IMR-90 (cell line): ENCODE data around the gene MGLL. TPM values are rescaled to one million over a fixed set of nuclear protein-coding genes. Genes with fewer than 3 reads are reported as not detected.

Source experiments
- ATAC-seq: fragments of 200-7000 bp; cut with Tn5 transposase; 2 replicates; pipeline ENCODE4 v1.9.1; 2020; ENCODE audit warnings: low read depth, mild to moderate bottlenecking, moderate library complexity
- BruUV-seq: library from RNA; stranded (reverse); fragments of 400-500 nt; replicated peaks from 2 replicates; lab custom pipeline; 2021; lab: Mats Ljungman, UMichigan
- CTCF ChIA-PET: fragments of 300-600 bp; formaldehyde crosslinking; extraction: SDS; loops from one replicate; lab custom pipeline; 2021; ENCODE audit warnings: antibody characterized with exemption; lab: Yijun Ruan, JAX
- POLR2A ChIA-PET: fragments of 300-600 bp; sonication (Branson Sonifier 250); formaldehyde crosslinking; loops from one replicate; lab custom pipeline; 2022; ENCODE audit warnings: antibody characterized with exemption; ENCODE audit not compliant: unreplicated experiment; lab: Charles Lee
- DNase-seq: peaks from one replicate; pipeline ENCODE4 v3.0.0; 2013
- H2AFZ ChIP-seq: replicated peaks from 2 replicates; pipeline ENCODE3; 2013; ENCODE audit warnings: low read length, mild to moderate bottlenecking; ENCODE audit not compliant: poor library complexity
- H2AK5ac ChIP-seq: 2 replicates; pipeline ENCODE4 v1.6.1; 2013; ENCODE audit warnings: low read depth, low read length, inconsistent platforms
- H2AK9ac ChIP-seq: replicated peaks from 2 replicates; pipeline ENCODE3; 2013; ENCODE audit warnings: mild to moderate bottlenecking, low read depth, low read length, moderate library complexity; ENCODE audit not compliant: poor library complexity
- H2BK120ac ChIP-seq: 2 replicates; pipeline ENCODE4 v1.6.1; 2013; ENCODE audit warnings: low read depth, low read length, inconsistent platforms
- H2BK15ac ChIP-seq: 3 replicates; pipeline ENCODE4 v1.6.1; 2013; ENCODE audit warnings: low read depth, low read length, inconsistent platforms
- H2BK20ac ChIP-seq: 2 replicates; pipeline ENCODE4 v1.6.1; 2013; ENCODE audit warnings: low read depth, mild to moderate bottlenecking, inconsistent platforms, low read length, moderate library complexity
- H2BK5ac ChIP-seq: 2 replicates; pipeline ENCODE4 v1.6.1; 2013; ENCODE audit warnings: mild to moderate bottlenecking, low read depth, low read length, inconsistent platforms; ENCODE audit not compliant: poor library complexity, severe bottlenecking
- H3K14ac ChIP-seq: replicated peaks from 2 replicates; pipeline ENCODE4 v1.6.1; 2013; ENCODE audit warnings: low read depth, low read length, inconsistent platforms
- H3K18ac ChIP-seq: 2 replicates; pipeline ENCODE4 v1.6.1; 2013; ENCODE audit warnings: low read depth, low read length, control low read depth
- H3K23ac ChIP-seq: 2 replicates; pipeline ENCODE4 v1.6.1; 2013; ENCODE audit warnings: low read depth, low read length, inconsistent platforms
- H3K27ac ChIP-seq: 2 replicates; pipeline ENCODE4 v1.5.1; 2013; ENCODE audit warnings: mild to moderate bottlenecking, control low read depth, low read length; ENCODE audit not compliant: insufficient read depth
- H3K27me3 ChIP-seq: 2 replicates; pipeline ENCODE4 v1.6.1; 2013; ENCODE audit warnings: low read length; ENCODE audit not compliant: control insufficient read depth, insufficient read depth
- H3K36me3 ChIP-seq: 2 replicates; pipeline ENCODE4 v1.6.1; 2013; ENCODE audit warnings: low read length, mixed read lengths; ENCODE audit not compliant: control insufficient read depth, insufficient read depth
- H3K4ac ChIP-seq: 2 replicates; pipeline ENCODE4 v1.6.1; 2013; ENCODE audit warnings: low read depth, low read length, inconsistent platforms
- H3K4me1 ChIP-seq: 2 replicates; pipeline ENCODE4 v1.6.1; 2013; ENCODE audit warnings: low read length, mixed read lengths; ENCODE audit not compliant: control insufficient read depth, insufficient read depth
- H3K4me2 ChIP-seq: 2 replicates; pipeline ENCODE4 v1.6.1; 2013; ENCODE audit warnings: low read depth, mild to moderate bottlenecking, control low read depth, low read length, moderate library complexity
- H3K4me3 ChIP-seq: 2 replicates; pipeline ENCODE4 v1.5.1; 2013; ENCODE audit warnings: low read depth, mild to moderate bottlenecking, control low read depth, low read length, moderate library complexity; ENCODE audit not compliant: insufficient read depth
- H3K56ac ChIP-seq: 2 replicates; pipeline ENCODE4 v1.6.1; 2013; ENCODE audit warnings: low read length, inconsistent platforms; ENCODE audit not compliant: insufficient read depth; ENCODE audit errors: extremely low read depth
- H3K79me1 ChIP-seq, 2 experiments: 2 replicates each; pipeline ENCODE4 v1.6.1; 2013; ENCODE audit warnings: low read length in 2 of 2, inconsistent platforms in 1 of 2, low read depth in 1 of 2
- H3K9ac ChIP-seq: 2 replicates; pipeline ENCODE4 v1.6.1; 2013; ENCODE audit warnings: low read depth, low read length, control low read depth
- H3K9me1 ChIP-seq: 2 replicates; pipeline ENCODE4 v1.6.1; 2013; ENCODE audit warnings: low read length, inconsistent platforms; ENCODE audit not compliant: insufficient read depth
- H3K9me3 ChIP-seq: 2 replicates; pipeline ENCODE4 v1.6.1; 2013; ENCODE audit warnings: low read length; ENCODE audit not compliant: control insufficient read depth, insufficient read depth
- H4K20me1 ChIP-seq: 2 replicates; pipeline ENCODE4 v1.6.1; 2013; ENCODE audit warnings: low read length, inconsistent platforms; ENCODE audit not compliant: insufficient read depth
- H4K5ac ChIP-seq: 2 replicates; pipeline ENCODE4 v1.6.1; 2013; ENCODE audit warnings: mild to moderate bottlenecking, low read depth, low read length, control low read depth
- H4K8ac ChIP-seq, 2 experiments: 2 replicates each; pipeline ENCODE4 v1.6.1; 2013; ENCODE audit warnings: low read depth in 2 of 2, low read length in 2 of 2, control low read depth in 1 of 2, inconsistent platforms in 1 of 2
- H4K91ac ChIP-seq: 2 replicates; pipeline ENCODE4 v1.6.1; 2013; ENCODE audit warnings: low read depth, low read length, inconsistent platforms; ENCODE audit not compliant: insufficient read depth
- BHLHE40 ChIP-seq: fragments of 150-350 bp; IDR thresholded peaks from 2 replicates; pipeline ENCODE4 v1.6.1; 2016; ENCODE audit warnings: mild to moderate bottlenecking, low read depth, low read length
- CHD1 ChIP-seq: IDR thresholded peaks from 2 replicates; pipeline ENCODE4 v1.6.1; 2012; ENCODE audit warnings: low read depth, low read length, improper control_type of control experiment
- CTCF ChIP-seq: conservative IDR thresholded peaks from 2 replicates; pipeline ENCODE4 v1.5.1; 2012; ENCODE audit warnings: mild to moderate bottlenecking, low read depth, low read length, improper control_type of control experiment
- ELK1 ChIP-seq: fragments of 150-350 bp; IDR thresholded peaks from 2 replicates; pipeline ENCODE4 v1.6.1; 2016; ENCODE audit warnings: low read depth, mild to moderate bottlenecking, low read length, moderate library complexity, borderline replicate concordance
- MXI1 ChIP-seq: IDR thresholded peaks from 2 replicates; pipeline ENCODE4 v1.6.1; 2012; ENCODE audit warnings: low read depth, mild to moderate bottlenecking, low read length, moderate library complexity, borderline replicate concordance
- WGBS, 2 experiments: methylation state at CpG; one replicate each; pipeline versions ENCODE4 v1.1.5 to v1.1.7; 2013; ENCODE audit warnings: missing lambda C conversion rate in 2 of 2; ENCODE audit not compliant: insufficient read length in 1 of 2; ENCODE audit errors: extremely low coverage in 2 of 2; 5-methylcytosine and 5-hydroxymethylcytosine counted together
- dilution Hi-C: fragments of 300-500 bp; cut with HindIII; formaldehyde crosslinking; loops from one replicate; pipeline ENCODE4 v1.14.3; 2018; ENCODE audit warnings: low sequenced_read_pairs; ENCODE audit not compliant: unreplicated experiment
- in situ Hi-C: fragments of 300-500 bp; cut with MboI; formaldehyde crosslinking; loops from 3 replicates; pipeline ENCODE4 v1.14.3; 2019; ENCODE audit warnings: low sequenced_read_pairs, inconsistent platforms, mixed read lengths
- intact Hi-C: fragments of 100-400 bp; cut with micrococcal nuclease; formaldehyde crosslinking; loops from 2 replicates; pipeline ENCODE4 v1.10.0; 2022
- polyA plus RNA-seq, 3 experiments: library from polyadenylated mRNA; depleted of rRNA; stranded (reverse); fragments of >200 nt; gene quantifications; 2 replicates each; pipeline ENCODE4 v1.2.3, GENCODE V29; 2012; ENCODE audit warnings: low replicate concordance in 1 of 3
- total RNA-seq: library from RNA; depleted of rRNA; stranded (reverse); fragments of >200 nt; gene quantifications from 2 replicates; pipeline ENCODE4 v1.2.3, GENCODE V29; 2012
- TF ChIP-seq, protein P1 (sequence below): fragments of 150-350 bp; IDR thresholded peaks from 2 replicates; pipeline ENCODE4 v1.6.1; 2017; ENCODE audit warnings: mild to moderate bottlenecking, antibody characterized with exemption, low read length, low read depth

MGLL gene
- total and polyA plus RNA-seq, 2 of the 4 experiments (the other 2 are of a cell fraction): 23.7 to 60.6 TPM

DNA sequence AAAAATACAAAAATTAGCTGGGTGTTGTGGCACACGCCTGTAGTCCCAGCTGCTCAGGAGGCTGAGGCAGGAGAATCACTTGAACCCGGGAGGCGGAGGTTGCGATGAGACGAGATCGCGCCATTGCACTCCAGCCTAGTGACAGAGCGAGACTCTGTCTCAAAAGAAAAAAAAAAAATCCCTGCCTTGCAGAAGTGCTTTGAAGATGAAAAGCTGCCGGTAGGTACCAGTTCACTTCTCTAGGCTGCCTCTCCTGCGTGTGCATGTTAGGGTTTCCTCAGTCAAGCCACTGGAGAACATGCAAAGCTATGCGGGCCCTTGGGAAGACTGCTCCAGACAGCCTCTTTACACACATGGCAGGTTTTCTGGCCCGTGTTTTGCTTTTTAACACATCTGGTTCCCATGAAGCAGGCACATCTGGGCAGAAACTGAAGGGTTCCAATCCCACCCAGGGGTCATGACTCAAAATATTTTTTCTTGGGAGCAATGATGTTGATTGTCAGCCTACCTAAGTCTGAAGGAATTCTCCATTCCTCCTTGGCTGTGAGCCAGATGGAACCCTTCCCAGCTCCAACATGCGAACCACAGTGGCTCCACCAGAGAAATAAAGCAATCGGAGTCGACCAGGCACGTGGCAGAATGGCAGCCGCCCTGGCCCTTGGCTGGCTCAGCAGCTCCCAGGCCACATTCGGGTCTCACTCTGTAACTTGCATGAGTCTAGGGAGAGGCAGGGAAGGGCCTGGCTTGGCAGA is 29.6 kb downstream of the MGLL start:
- H3K27ac ChIP-seq: peak overlapping the region; percentile 99
- H3K36me3 ChIP-seq: peaks cover 6% of the 10 kb centered on the region; the same call in 1 of the 2 replicates
- ChIA-PET POLR2A (no interaction called here), CTCF (interaction anchor here (0.7 to 1.0 kb wide), 2 partner anchors 33 to 140 kb away, joined by 3 read pairs; no protein-coding TSS in a partner anchor)
- peak overlapping the region; percentile 100 for H4K91ac ChIP-seq
- H3K14ac ChIP-seq: peak overlapping the region; percentile 41
- H3K23ac ChIP-seq: peak overlapping the region; percentile 98; the same call in 1 of the 2 replicates
- H3K4me2 ChIP-seq: no peak overlapping the region
- dilution Hi-C loops (no loop called here), in situ Hi-C loops (no loop called here), intact Hi-C loops (no loop called here)
- peak overlapping the region; percentile 11; the same call in 1 of the 2 replicates for H3K9ac ChIP-seq
- peak overlapping the region; percentile 92 for H2BK5ac ChIP-seq
- peak overlapping the region; percentile 58 for H3K18ac ChIP-seq
- no peaks in the 10 kb centered on the region for H3K9me3 ChIP-seq
- peaks cover 30 to 85% of the 10 kb centered on the region in 2 experiments for H3K79me1 ChIP-seq
- H4K5ac ChIP-seq: peak overlapping the region; percentile 98
- H2AK9ac ChIP-seq: peak overlapping the region; percentile 76
- peaks cover 27% of the 10 kb centered on the region for H3K4me1 ChIP-seq
- H2BK20ac ChIP-seq: peak overlapping the region; percentile 87
- peak overlapping the region; percentile 99 for H3K4ac ChIP-seq
- DNase-seq (peak; percentile 98), ATAC-seq (peak; percentile 40)
- H2BK120ac ChIP-seq: peak overlapping the region; percentile 99
- peaks cover 36% of the 10 kb centered on the region for H3K9me1 ChIP-seq
- BruUV-seq: no TSS peak
- H3K27me3 ChIP-seq: no peaks in the 10 kb centered on the region
- H4K20me1 ChIP-seq: no peaks in the 10 kb centered on the region
- H2AFZ ChIP-seq: no peak overlapping the region
- peak overlapping the region; percentile 100; the same call in 2 of the 3 replicates for H2BK15ac ChIP-seq
- H3K4me3 ChIP-seq: no peak overlapping the region
- H2AK5ac ChIP-seq: peak overlapping the region; percentile 99
- H3K56ac ChIP-seq: peak overlapping the region; percentile 40
- WGBS, 2 experiments: 64% methylated on average over 5 of the region's 18 CpGs; no CpG with 5 or more reads in 1 of the 2 experiments
- H4K8ac ChIP-seq: peak overlapping the region; percentile 85 to 99; a peak in 3 of 4 replicates
- TF ChIP-seq, protein P1, sequence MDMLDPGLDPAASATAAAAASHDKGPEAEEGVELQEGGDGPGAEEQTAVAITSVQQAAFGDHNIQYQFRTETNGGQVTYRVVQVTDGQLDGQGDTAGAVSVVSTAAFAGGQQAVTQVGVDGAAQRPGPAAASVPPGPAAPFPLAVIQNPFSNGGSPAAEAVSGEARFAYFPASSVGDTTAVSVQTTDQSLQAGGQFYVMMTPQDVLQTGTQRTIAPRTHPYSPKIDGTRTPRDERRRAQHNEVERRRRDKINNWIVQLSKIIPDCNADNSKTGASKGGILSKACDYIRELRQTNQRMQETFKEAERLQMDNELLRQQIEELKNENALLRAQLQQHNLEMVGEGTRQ: peak; percentile 77
- no peak for TF ChIP-seq CHD1
- no peak for TF ChIP-seq CTCF
- peak; percentile 80 for TF ChIP-seq BHLHE40
- peak; percentile 77; the same call in 1 of the 2 replicates for TF ChIP-seq MXI1
- no peak for TF ChIP-seq ELK1
